IMR-90 (cell line): ENCODE data around the gene GATA6. TPM values are rescaled to one million over a fixed set of nuclear protein-coding genes. Genes with fewer than 3 reads are reported as not detected.

Experiments
- ATAC-seq: fragments of 200-7000 bp; cut with Tn5 transposase; 2 replicates; pipeline ENCODE4 v1.9.1; 2020; ENCODE audit warnings: low read depth, mild to moderate bottlenecking, moderate library complexity
- BruUV-seq: library from RNA; stranded (reverse); fragments of 400-500 nt; replicated peaks from 2 replicates; lab custom pipeline; 2021; lab: Mats Ljungman, UMichigan
- CTCF ChIA-PET: fragments of 300-600 bp; formaldehyde crosslinking; extraction: SDS; loops from one replicate; lab custom pipeline; 2021; ENCODE audit warnings: antibody characterized with exemption; lab: Yijun Ruan, JAX
- POLR2A ChIA-PET: fragments of 300-600 bp; sonication (Branson Sonifier 250); formaldehyde crosslinking; loops from one replicate; lab custom pipeline; 2022; ENCODE audit warnings: antibody characterized with exemption; ENCODE audit not compliant: unreplicated experiment; lab: Charles Lee
- DNase-seq: peaks from one replicate; pipeline ENCODE4 v3.0.0; 2013
- H2AFZ ChIP-seq: replicated peaks from 2 replicates; pipeline ENCODE3; 2013; ENCODE audit warnings: low read length, mild to moderate bottlenecking; ENCODE audit not compliant: poor library complexity
- H2AK5ac ChIP-seq: 2 replicates; pipeline ENCODE4 v1.6.1; 2013; ENCODE audit warnings: low read depth, low read length, inconsistent platforms
- H2AK9ac ChIP-seq: replicated peaks from 2 replicates; pipeline ENCODE3; 2013; ENCODE audit warnings: mild to moderate bottlenecking, low read depth, low read length, moderate library complexity; ENCODE audit not compliant: poor library complexity
- H2BK120ac ChIP-seq: 2 replicates; pipeline ENCODE4 v1.6.1; 2013; ENCODE audit warnings: low read depth, low read length, inconsistent platforms
- H2BK15ac ChIP-seq: 3 replicates; pipeline ENCODE4 v1.6.1; 2013; ENCODE audit warnings: low read depth, low read length, inconsistent platforms
- H2BK20ac ChIP-seq: 2 replicates; pipeline ENCODE4 v1.6.1; 2013; ENCODE audit warnings: low read depth, mild to moderate bottlenecking, inconsistent platforms, low read length, moderate library complexity
- H2BK5ac ChIP-seq: 2 replicates; pipeline ENCODE4 v1.6.1; 2013; ENCODE audit warnings: mild to moderate bottlenecking, low read depth, low read length, inconsistent platforms; ENCODE audit not compliant: poor library complexity, severe bottlenecking
- H3K14ac ChIP-seq: replicated peaks from 2 replicates; pipeline ENCODE4 v1.6.1; 2013; ENCODE audit warnings: low read depth, low read length, inconsistent platforms
- H3K18ac ChIP-seq: 2 replicates; pipeline ENCODE4 v1.6.1; 2013; ENCODE audit warnings: low read depth, low read length, control low read depth
- H3K23ac ChIP-seq: 2 replicates; pipeline ENCODE4 v1.6.1; 2013; ENCODE audit warnings: low read depth, low read length, inconsistent platforms
- H3K27ac ChIP-seq: 2 replicates; pipeline ENCODE4 v1.5.1; 2013; ENCODE audit warnings: mild to moderate bottlenecking, control low read depth, low read length; ENCODE audit not compliant: insufficient read depth
- H3K27me3 ChIP-seq: 2 replicates; pipeline ENCODE4 v1.6.1; 2013; ENCODE audit warnings: low read length; ENCODE audit not compliant: control insufficient read depth, insufficient read depth
- H3K36me3 ChIP-seq: 2 replicates; pipeline ENCODE4 v1.6.1; 2013; ENCODE audit warnings: low read length, mixed read lengths; ENCODE audit not compliant: control insufficient read depth, insufficient read depth
- H3K4ac ChIP-seq: 2 replicates; pipeline ENCODE4 v1.6.1; 2013; ENCODE audit warnings: low read depth, low read length, inconsistent platforms
- H3K4me1 ChIP-seq: 2 replicates; pipeline ENCODE4 v1.6.1; 2013; ENCODE audit warnings: low read length, mixed read lengths; ENCODE audit not compliant: control insufficient read depth, insufficient read depth
- H3K4me2 ChIP-seq: 2 replicates; pipeline ENCODE4 v1.6.1; 2013; ENCODE audit warnings: low read depth, mild to moderate bottlenecking, control low read depth, low read length, moderate library complexity
- H3K4me3 ChIP-seq: 2 replicates; pipeline ENCODE4 v1.5.1; 2013; ENCODE audit warnings: low read depth, mild to moderate bottlenecking, control low read depth, low read length, moderate library complexity; ENCODE audit not compliant: insufficient read depth
- H3K56ac ChIP-seq: 2 replicates; pipeline ENCODE4 v1.6.1; 2013; ENCODE audit warnings: low read length, inconsistent platforms; ENCODE audit not compliant: insufficient read depth; ENCODE audit errors: extremely low read depth
- H3K79me1 ChIP-seq, 2 experiments: 2 replicates each; pipeline ENCODE4 v1.6.1; 2013; ENCODE audit warnings: low read length in 2 of 2, inconsistent platforms in 1 of 2, low read depth in 1 of 2
- H3K9ac ChIP-seq: 2 replicates; pipeline ENCODE4 v1.6.1; 2013; ENCODE audit warnings: low read depth, low read length, control low read depth
- H3K9me1 ChIP-seq: 2 replicates; pipeline ENCODE4 v1.6.1; 2013; ENCODE audit warnings: low read length, inconsistent platforms; ENCODE audit not compliant: insufficient read depth
- H3K9me3 ChIP-seq: 2 replicates; pipeline ENCODE4 v1.6.1; 2013; ENCODE audit warnings: low read length; ENCODE audit not compliant: control insufficient read depth, insufficient read depth
- H4K20me1 ChIP-seq: 2 replicates; pipeline ENCODE4 v1.6.1; 2013; ENCODE audit warnings: low read length, inconsistent platforms; ENCODE audit not compliant: insufficient read depth
- H4K5ac ChIP-seq: 2 replicates; pipeline ENCODE4 v1.6.1; 2013; ENCODE audit warnings: mild to moderate bottlenecking, low read depth, low read length, control low read depth
- H4K8ac ChIP-seq, 2 experiments: 2 replicates each; pipeline ENCODE4 v1.6.1; 2013; ENCODE audit warnings: low read depth in 2 of 2, low read length in 2 of 2, control low read depth in 1 of 2, inconsistent platforms in 1 of 2
- H4K91ac ChIP-seq: 2 replicates; pipeline ENCODE4 v1.6.1; 2013; ENCODE audit warnings: low read depth, low read length, inconsistent platforms; ENCODE audit not compliant: insufficient read depth
- MXI1 ChIP-seq: IDR thresholded peaks from 2 replicates; pipeline ENCODE4 v1.6.1; 2012; ENCODE audit warnings: low read depth, mild to moderate bottlenecking, low read length, moderate library complexity, borderline replicate concordance
- WGBS, 2 experiments: methylation state at CpG; one replicate each; pipeline versions ENCODE4 v1.1.5 to v1.1.7; 2013; ENCODE audit warnings: missing lambda C conversion rate in 2 of 2; ENCODE audit not compliant: insufficient read length in 1 of 2; ENCODE audit errors: extremely low coverage in 2 of 2; 5-methylcytosine and 5-hydroxymethylcytosine counted together
- dilution Hi-C: fragments of 300-500 bp; cut with HindIII; formaldehyde crosslinking; loops from one replicate; pipeline ENCODE4 v1.14.3; 2018; ENCODE audit warnings: low sequenced_read_pairs; ENCODE audit not compliant: unreplicated experiment
- in situ Hi-C: fragments of 300-500 bp; cut with MboI; formaldehyde crosslinking; loops from 3 replicates; pipeline ENCODE4 v1.14.3; 2019; ENCODE audit warnings: low sequenced_read_pairs, inconsistent platforms, mixed read lengths
- intact Hi-C: fragments of 100-400 bp; cut with micrococcal nuclease; formaldehyde crosslinking; loops from 2 replicates; pipeline ENCODE4 v1.10.0; 2022
- polyA plus RNA-seq, 3 experiments: library from polyadenylated mRNA; depleted of rRNA; stranded (reverse); fragments of >200 nt; gene quantifications; 2 replicates each; pipeline ENCODE4 v1.2.3, GENCODE V29; 2012; ENCODE audit warnings: low replicate concordance in 1 of 3
- total RNA-seq: library from RNA; depleted of rRNA; stranded (reverse); fragments of >200 nt; gene quantifications from 2 replicates; pipeline ENCODE4 v1.2.3, GENCODE V29; 2012
- TF ChIP-seq, protein P1 (sequence below): fragments of 150-350 bp; IDR thresholded peaks from 2 replicates; pipeline ENCODE4 v1.6.1; 2016; ENCODE audit warnings: low read depth, mild to moderate bottlenecking, low read length, moderate library complexity, borderline replicate concordance

GATA6 gene
- total and polyA plus RNA-seq, 2 of the 4 experiments (the other 2 are of a cell fraction): 2.5 to 4.0 TPM

DNA sequence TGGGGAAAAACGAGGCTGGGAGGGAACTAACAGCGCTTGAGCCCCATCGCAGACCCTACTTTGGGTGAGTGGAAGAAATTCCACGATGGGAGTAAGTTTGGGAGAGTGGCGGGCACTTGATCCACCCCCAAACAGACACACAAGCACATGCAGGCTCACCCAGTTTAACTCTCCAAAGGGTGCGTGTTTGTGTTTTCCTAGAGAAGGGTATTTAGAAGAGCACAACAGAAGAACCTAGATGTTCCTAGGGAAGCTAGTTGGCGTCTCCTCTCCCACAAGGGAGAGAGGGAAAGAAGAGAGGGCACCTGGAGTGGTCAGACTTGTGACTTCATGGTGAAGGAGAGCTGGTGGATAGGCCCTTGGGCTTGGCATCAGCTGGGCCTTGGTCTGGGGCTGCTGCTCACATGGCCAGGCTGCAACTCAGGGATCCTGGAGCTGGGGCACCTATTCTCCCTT is 3.2 kb downstream of the GATA6 start:
- Histone ChIP-seq H3K4me2 (peak overlapping the region; percentile 65), H3K56ac (no peak overlapping the region), H3K4ac (peak overlapping the region; percentile 9), H3K9me1 (no peaks in the 10 kb centered on the region), H4K5ac (no peak overlapping the region; the same call in 1 of the 2 replicates), H4K8ac (no peak overlapping the region; a peak in 2 of 4 replicates), H3K4me1 (peaks cover 16% of the 10 kb centered on the region), H3K14ac (peak overlapping the region; percentile 12; the same call in 1 of the 2 replicates), H2AFZ (peak overlapping the region; percentile 26), H2AK5ac (0 out of 2 replicates have a peak overlapping the region, but pooled peaks have one; percentile 8), H3K9ac (peak overlapping the region; percentile 47), H2BK15ac (no peak overlapping the region; the same call in 2 of the 3 replicates), H3K27me3 (peaks cover 12% of the 10 kb centered on the region), H4K20me1 (peaks cover 49% of the 10 kb centered on the region), H2BK20ac (no peak overlapping the region; the same call in 1 of the 2 replicates), H3K9me3 (no peaks in the 10 kb centered on the region; the same call in 1 of the 2 replicates), H3K36me3 (peaks cover 17% of the 10 kb centered on the region), H2BK5ac (no peak overlapping the region), H3K18ac (no peak overlapping the region), H3K4me3 (peak overlapping the region; percentile 77), H3K27ac (no peak overlapping the region), H4K91ac (peak overlapping the region; percentile 3; the same call in 1 of the 2 replicates), H3K79me1 (peaks cover 14 to 24% of the 10 kb centered on the region in 2 experiments), H2BK120ac (peak overlapping the region; percentile 16; the same call in 1 of the 2 replicates), H2AK9ac (no peak overlapping the region), H3K23ac (peak overlapping the region; percentile 70)
- TF ChIP-seq MXI1: 0 out of 2 replicates have a peak, but pooled peaks have one; percentile 18
- TF ChIP-seq, protein P1, sequence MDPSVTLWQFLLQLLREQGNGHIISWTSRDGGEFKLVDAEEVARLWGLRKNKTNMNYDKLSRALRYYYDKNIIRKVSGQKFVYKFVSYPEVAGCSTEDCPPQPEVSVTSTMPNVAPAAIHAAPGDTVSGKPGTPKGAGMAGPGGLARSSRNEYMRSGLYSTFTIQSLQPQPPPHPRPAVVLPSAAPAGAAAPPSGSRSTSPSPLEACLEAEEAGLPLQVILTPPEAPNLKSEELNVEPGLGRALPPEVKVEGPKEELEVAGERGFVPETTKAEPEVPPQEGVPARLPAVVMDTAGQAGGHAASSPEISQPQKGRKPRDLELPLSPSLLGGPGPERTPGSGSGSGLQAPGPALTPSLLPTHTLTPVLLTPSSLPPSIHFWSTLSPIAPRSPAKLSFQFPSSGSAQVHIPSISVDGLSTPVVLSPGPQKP: no peak
- in situ Hi-C loops: loop anchor here (5.0 kb wide), 1 partner anchor 390 kb away; no protein-coding TSS in a partner anchor
- BruUV-seq: no TSS peak
- WGBS, 2 experiments: no CpG with 5 or more reads among the region's 7 CpGs
- intact Hi-C loops: loop anchor here (5.0 kb wide), 2 partner anchors 195 to 625 kb away; no protein-coding TSS in a partner anchor
- ChIA-PET CTCF (no interaction called here), POLR2A (no interaction called here)
- dilution Hi-C loops: no loop called here
- DNase-seq (no peak), ATAC-seq (no peak)
